WTC11 (cell line): Measurements from ENCODE around the gene CACNA1A. TPM values are rescaled to one million over a fixed set of nuclear protein-coding genes. Genes with fewer than 3 reads are reported as not detected.
"Not testable (repeated sequence)": the region's sequence is repeated elsewhere in the genome, so short reads cannot be mapped to it uniquely, and the experiment has no call there.

ENCODE experiments used
- ATAC-seq: fragments of 200-7000 bp; cut with Tn5 transposase; 2 replicates; pipeline ENCODE4 v1.10.0; 2021; ENCODE audit warnings: mild to moderate bottlenecking, moderate library complexity
- CTCF ChIA-PET: fragments of 300-600 bp; sonication (Branson Sonifier 250); formaldehyde crosslinking; loops from one replicate; lab custom pipeline; 2021; ENCODE audit warnings: antibody characterized with exemption; lab: Charles Lee
- POLR2A ChIA-PET: fragments of 350-600 bp; sonication (Branson Sonifier 250); formaldehyde crosslinking; loops from one replicate; lab custom pipeline; 2021; ENCODE audit warnings: antibody characterized with exemption; lab: Charles Lee
- DNase-seq: peaks from one replicate; pipeline ENCODE4 v3.0.0; 2021; ENCODE audit warnings: low spot score
- H3K27ac Mint-ChIP-seq: 2 replicates; pipeline ENCODE4 v1.8.0; 2021; ENCODE audit warnings: mixed read lengths
- H3K27me3 Mint-ChIP-seq: 2 replicates; pipeline ENCODE4 v1.8.0; 2021; ENCODE audit warnings: low read depth, mild to moderate bottlenecking, moderate library complexity, mixed read lengths
- H3K36me3 Mint-ChIP-seq: 2 replicates; pipeline ENCODE4 v1.8.0; 2021; ENCODE audit warnings: mixed read lengths
- H3K4me1 Mint-ChIP-seq: 2 replicates; pipeline ENCODE4 v1.8.0; 2022; ENCODE audit warnings: mixed read lengths
- H3K4me3 Mint-ChIP-seq: 2 replicates; pipeline ENCODE4 v1.8.0; 2021; ENCODE audit warnings: mild to moderate bottlenecking, moderate library complexity, mixed read lengths
- H3K9me3 Mint-ChIP-seq: 2 replicates; pipeline ENCODE4 v1.8.0; 2021; ENCODE audit warnings: mixed read lengths
- AR ChIP-seq: fragments of 250-450 bp; sonication (Bioruptor Pico); IDR thresholded peaks from 2 replicates; pipeline ENCODE4 v1.9.0; 2021; ENCODE audit warnings: mild to moderate bottlenecking
- ATF1 ChIP-seq: sonication (generic); formaldehyde crosslinking; IDR thresholded peaks from 2 replicates; pipeline ENCODE4 v1.8.1; 2023; ENCODE audit warnings: mild to moderate bottlenecking, moderate library complexity, missing genetic modification reagents
- CREB1 ChIP-seq: sonication (generic); formaldehyde crosslinking; IDR thresholded peaks from 2 replicates; pipeline ENCODE4 v1.8.0; 2023; ENCODE audit warnings: mild to moderate bottlenecking, missing genetic modification reagents
- FOXK1 ChIP-seq: sonication (generic); formaldehyde crosslinking; IDR thresholded peaks from 2 replicates; pipeline ENCODE4 v1.8.0; 2022; ENCODE audit warnings: mild to moderate bottlenecking, moderate library complexity, missing genetic modification reagents
- GTF2I ChIP-seq: fragments of 250-450 bp; sonication (Bioruptor Pico); conservative IDR thresholded peaks from 2 replicates; pipeline ENCODE4 v1.4.0; 2021; ENCODE audit warnings: mild to moderate bottlenecking
- MXD4 ChIP-seq: fragments of 250-450 bp; sonication (Bioruptor Pico); IDR thresholded peaks from 2 replicates; pipeline ENCODE4 v1.8.0; 2021; ENCODE audit warnings: mild to moderate bottlenecking, moderate library complexity, borderline replicate concordance
- MYBL2 ChIP-seq: sonication (generic); formaldehyde crosslinking; IDR thresholded peaks from 2 replicates; pipeline ENCODE4 v1.8.1; 2023; ENCODE audit warnings: mild to moderate bottlenecking, moderate library complexity, missing genetic modification reagents
- NFYB ChIP-seq: sonication (generic); formaldehyde crosslinking; conservative IDR thresholded peaks from 2 replicates; pipeline ENCODE4 v1.8.0; 2022; ENCODE audit warnings: low read depth, missing genetic modification reagents
- NR1H2 ChIP-seq: sonication (generic); formaldehyde crosslinking; IDR thresholded peaks from 2 replicates; pipeline ENCODE4 v1.9.0; 2021; ENCODE audit warnings: mild to moderate bottlenecking, moderate library complexity, missing genetic modification reagents
- NR3C1 ChIP-seq: sonication (generic); formaldehyde crosslinking; conservative IDR thresholded peaks from 2 replicates; pipeline ENCODE4 v1.8.1; 2023; ENCODE audit warnings: low read depth, mild to moderate bottlenecking, missing genetic modification reagents
- RELA ChIP-seq: sonication (generic); formaldehyde crosslinking; IDR thresholded peaks from 2 replicates; pipeline ENCODE4 v1.8.1; 2022; ENCODE audit warnings: missing genetic modification reagents, mild to moderate bottlenecking, borderline replicate concordance
- SMAD3 ChIP-seq: sonication (generic); formaldehyde crosslinking; IDR thresholded peaks from 2 replicates; pipeline ENCODE4 v1.8.0; 2022; ENCODE audit warnings: missing genetic modification reagents, mild to moderate bottlenecking, borderline replicate concordance
- ZBTB21 ChIP-seq: sonication (generic); formaldehyde crosslinking; IDR thresholded peaks from 2 replicates; pipeline ENCODE4 v1.8.1; 2023; ENCODE audit warnings: mild to moderate bottlenecking, missing genetic modification reagents, borderline replicate concordance
- ZMAT4 ChIP-seq: fragments of 250-450 bp; sonication (Bioruptor Pico); IDR thresholded peaks from 2 replicates; pipeline ENCODE4 v1.9.0; 2021; ENCODE audit warnings: mild to moderate bottlenecking
- ZNF219 ChIP-seq: sonication (generic); formaldehyde crosslinking; IDR thresholded peaks from 2 replicates; pipeline ENCODE4 v1.8.0; 2023; ENCODE audit warnings: missing genetic modification reagents, mild to moderate bottlenecking, borderline replicate concordance
- total RNA-seq: library from RNA; stranded (reverse); gene quantifications from 3 replicates; pipeline ENCODE4 v1.2.3, GENCODE V29; 2021
- TF ChIP-seq, protein P1 (sequence below): sonication (generic); formaldehyde crosslinking; IDR thresholded peaks from 2 replicates; pipeline ENCODE4 v1.8.1; 2023; ENCODE audit warnings: mild to moderate bottlenecking, missing genetic modification reagents, moderate library complexity

The CACNA1A gene
- total RNA-seq, 1 experiment from 2014 or later, result 28.9 TPM

DNA sequence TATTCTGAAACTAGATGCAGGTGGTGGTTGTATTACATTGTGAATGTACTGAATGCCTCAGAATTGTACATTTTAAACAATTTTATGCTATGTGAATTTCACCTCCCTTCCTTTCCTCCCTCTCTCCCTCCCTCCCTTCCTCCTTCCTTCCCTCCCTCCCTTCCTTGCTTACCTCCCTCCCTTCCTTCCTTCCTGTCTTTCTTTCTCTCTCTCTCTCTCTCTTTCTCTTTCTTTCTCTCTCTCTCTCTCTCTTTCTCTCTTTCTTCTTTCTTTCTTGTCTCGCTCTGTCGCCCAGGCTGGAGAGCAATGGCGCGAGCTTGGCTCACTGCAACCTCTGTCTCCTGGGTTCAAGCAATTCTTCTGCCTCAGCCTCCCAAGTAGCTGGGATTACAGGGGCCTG lies 318.9 kb downstream of the CACNA1A start:
- Mint-ChIP-seq H3K36me3 (no peaks in the 10 kb centered on the region), H3K4me3 (no peak overlapping the region), H3K4me1 (peaks cover 4% of the 10 kb centered on the region; the same call in 1 of the 2 replicates), H3K9me3 (0 out of 2 replicates have a peak, but pooled peaks cover 3% of the 10 kb centered on the region), H3K27me3 (no peaks in the 10 kb centered on the region), H3K27ac (no peak overlapping the region)
- TF ChIP-seq, protein P1, sequence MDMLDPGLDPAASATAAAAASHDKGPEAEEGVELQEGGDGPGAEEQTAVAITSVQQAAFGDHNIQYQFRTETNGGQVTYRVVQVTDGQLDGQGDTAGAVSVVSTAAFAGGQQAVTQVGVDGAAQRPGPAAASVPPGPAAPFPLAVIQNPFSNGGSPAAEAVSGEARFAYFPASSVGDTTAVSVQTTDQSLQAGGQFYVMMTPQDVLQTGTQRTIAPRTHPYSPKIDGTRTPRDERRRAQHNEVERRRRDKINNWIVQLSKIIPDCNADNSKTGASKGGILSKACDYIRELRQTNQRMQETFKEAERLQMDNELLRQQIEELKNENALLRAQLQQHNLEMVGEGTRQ (CRISPR knock-in tag), result no peak
- no peak for TF ChIP-seq ZMAT4
- TF ChIP-seq SMAD3 (CRISPR knock-in tag), result no peak
- TF ChIP-seq FOXK1 (CRISPR knock-in tag), result no peak
- no peak for TF ChIP-seq ATF1 (CRISPR knock-in tag)
- TF ChIP-seq GTF2I (CRISPR knock-in tag), result no peak
- no peak for TF ChIP-seq ZNF219
- TF ChIP-seq RELA (CRISPR knock-in tag), result no peak
- TF ChIP-seq AR (CRISPR knock-in tag), result no peak
- TF ChIP-seq MYBL2, result no peak
- TF ChIP-seq CREB1, result no peak
- TF ChIP-seq NR1H2 (CRISPR knock-in tag), result no peak
- TF ChIP-seq ZBTB21 (CRISPR knock-in tag), result no peak
- no peak for TF ChIP-seq MXD4 (CRISPR knock-in tag)
- no peak for TF ChIP-seq NR3C1
- ChIA-PET POLR2A (no interaction called here), CTCF (interaction anchor here (0.6 to 2.5 kb wide), 3 partner anchors 8 to 574 kb away, joined by 4 to 28 read pairs (median 6); no protein-coding TSS in a partner anchor)
- DNase-seq, result no peak
- ATAC-seq, result no peak

- H3K27ac Mint-ChIP-seq, H3K9me3 Mint-ChIP-seq, ATAC-seq, H3K4me3 Mint-ChIP-seq, H3K4me1 Mint-ChIP-seq, H3K27me3 Mint-ChIP-seq, DNase-seq, H3K36me3 Mint-ChIP-seq: not testable (repeated sequence)
- CTCF ChIA-PET, result interaction anchor here (1.0 to 2.5 kb wide), 3 partner anchors 8 to 61 kb away, joined by 3 to 28 read pairs (median 8); no protein-coding TSS in a partner anchor
- POLR2A ChIA-PET, result interaction anchor here (1.1 to 1.2 kb wide), 2 partner anchors 25 to 34 kb away, joined by 4 to 8 read pairs; no protein-coding TSS in a partner anchor
Observed at GRCh38 chr19:13186688-13187087, 319.6 kb downstream of the CACNA1A start.

GRCh38 chr19:13185763-13186657 lies 320.3 kb downstream of the CACNA1A start:
- not testable (repeated sequence) for DNase-seq, ATAC-seq, H3K4me3 Mint-ChIP-seq, H3K9me3 Mint-ChIP-seq, H3K36me3 Mint-ChIP-seq, H3K27me3 Mint-ChIP-seq, H3K27ac Mint-ChIP-seq
- ChIA-PET CTCF (interaction anchor here (1.0 to 2.5 kb wide), 3 partner anchors 9 to 62 kb away, joined by 3 to 28 read pairs (median 8); no protein-coding TSS in a partner anchor), POLR2A (interaction anchor here (0.6 to 1.2 kb wide), 4 partner anchors 10 to 34 kb away, joined by 3 to 8 read pairs (median 4); no protein-coding TSS in a partner anchor)
- H3K4me1 Mint-ChIP-seq, result peaks cover 10% of the 10 kb centered on the region
- peak; percentile 81 for TF ChIP-seq NFYB (CRISPR knock-in tag)

- POLR2A ChIA-PET, H3K4me3 Mint-ChIP-seq, ATAC-seq, H3K36me3 Mint-ChIP-seq, DNase-seq, CTCF ChIA-PET, H3K27ac Mint-ChIP-seq, H3K27me3 Mint-ChIP-seq, H3K9me3 Mint-ChIP-seq: not testable (repeated sequence)
- peaks cover 13% of the 10 kb centered on the region for H3K4me1 Mint-ChIP-seq
Observed at GRCh38 chr19:13184926-13185325, 321.4 kb downstream of the CACNA1A start.
